Heart left ventricle (tissue), 16 donors: ENCODE data around the gene BCL2L1. TPM values are rescaled to one million over a fixed set of nuclear protein-coding genes. Genes with fewer than 3 reads are reported as not detected.

ENCODE experiments used
- ATAC-seq, 4 donors: fragments of 200-7000 bp; cut with Tn5 transposase; one replicate each; pipeline ENCODE4 v1.9.1; 2020 to 2022; ENCODE audit warnings: moderate library complexity in 4 of 4, mild to moderate bottlenecking in 3 of 4, moderate number of reproducible peaks in 1 of 4
- DNase-seq, 5 donors: peaks; one replicate each; pipeline ENCODE4 v3.0.0-alpha.2; 2020
- H3K27ac ChIP-seq, 12 donors: fragments of 200-600 bp; sonication (generic) in 4 of 12; one replicate each; pipeline versions ENCODE4 v1.5.0 to v1.8.0; 2016 to 2022; ENCODE audit warnings: mild to moderate bottlenecking in 2 of 12
- H3K27me3 ChIP-seq, 9 donors: fragments of 200-600 bp; sonication (generic) in 2 of 9; one replicate each; pipeline versions ENCODE4 v1.5.1 to v1.8.0; 2016 to 2022; ENCODE audit warnings: mild to moderate bottlenecking in 3 of 9
- H3K36me3 ChIP-seq, 9 donors: fragments of 200-600 bp; sonication (generic) in 2 of 9; one replicate each; pipeline versions ENCODE4 v1.5.0 to v1.8.0; 2018 to 2022; ENCODE audit warnings: mild to moderate bottlenecking in 2 of 9
- H3K4me1 ChIP-seq, 12 donors: fragments of 200-600 bp; sonication (generic) in 4 of 12; one replicate each; pipeline versions ENCODE4 v1.5.0 to v1.8.0; 2016 to 2022; ENCODE audit warnings: mild to moderate bottlenecking in 3 of 12
- H3K4me3 ChIP-seq, 12 donors: fragments of 200-600 bp; sonication (generic) in 4 of 12; one replicate each; pipeline versions ENCODE4 v1.5.0 to v1.8.0; 2017 to 2022; ENCODE audit warnings: mild to moderate bottlenecking in 9 of 12, moderate library complexity in 4 of 12
- H3K9me3 ChIP-seq, 12 donors: fragments of 200-600 bp; sonication (generic) in 4 of 12; one replicate each; pipeline versions ENCODE4 v1.5.0 to v1.8.0; 2016 to 2022; ENCODE audit warnings: mild to moderate bottlenecking in 1 of 12
- POLR2A ChIP-seq, 2 donors: fragments of 450-650 bp; IDR thresholded peaks; one replicate each; pipeline ENCODE4 v1.6.1; 2017; ENCODE audit warnings: antibody characterized with exemption in 2 of 2, mild to moderate bottlenecking in 2 of 2, moderate library complexity in 2 of 2
- WGBS, 4 donors: extraction: QIAGEN DNeasy Blood & Tissue Kit in 2 of 4; methylation state at CpG; one replicate each; pipeline versions ENCODE4 v1.1.5 to v1.1.7; 2013 to 2018; 5-methylcytosine and 5-hydroxymethylcytosine counted together
- intact Hi-C, 10 donors: fragments of 100-400 bp; cut with DNase I; formaldehyde crosslinking; loops; one replicate each; pipeline versions ENCODE4 v1.11.1 to v1.14.2; 2022
- polyA plus RNA-seq, 2 donors: library from polyadenylated mRNA; stranded (reverse); fragments of 200-250 nt; gene quantifications; one replicate each; pipeline ENCODE4 v1.2.3, GENCODE V29; 2013
- total RNA-seq, 9 donors: library from RNA; depleted of rRNA in 2 of 9; stranded (reverse); fragments of >200 nt in 2 of 9; fragmentation: NEBNext Ultra II Directional in 3 of 9; extraction: Animal tissue kit (Norgen Biotek cat#: 25700) in 3 of 9; gene quantifications; one replicate each; pipeline versions ENCODE4 v1.1.0 to v1.2.4, GENCODE V29; 2016 to 2023
- TF ChIP-seq, protein P1 (sequence below), 12 donors: fragments of 200-600 bp; sonication (generic) in 4 of 12; IDR thresholded peaks; one replicate each; pipeline versions ENCODE4 v1.5.0 to v1.8.0; 2018 to 2022; ENCODE audit warnings: antibody characterized with exemption in 12 of 12, mild to moderate bottlenecking in 5 of 12
- donor health status: ischemic (EF 13 %, LVEDD 7.1; RV severe dilation, severe dysfunction).
- donor health status: healthy with polysubstance abuse.
- donor health status: DM: no; HTN: yes; CAD: no.
- donor health status: DM: no; HTN: no; CAD: no.
- donor health status: ischemic (EF 25% LVEDD 6.9; RV normal size, moderate dysfunction).
- donor health status: ischemic (EF 25% LVEDD 5.7; RV mildly dilated, moderate dysfunction).
- donor health status: healthy.
- donor health status: DM: yes; HTN: yes; CAD: no.
- donor health status: ischemic (EF 35%, LVEDD 5.7; RV mildly dilated, moderate dysfunction).
- donor health status: nonischemic (EF 11% LVEDD 7.7; RV severe dilation, severe dysfunction).
- donor health status: DM: yes; HTN: yes; CAD: no.
- donor health status: PGD.
- donor health status: ischemic (EF 29% LVEDD 5.4; RV normal size, mild dysfunction).
- donor health status: nonischemic (EF 23%, LVEDD 6.1; RV moderate dilation, normal function).

The BCL2L1 gene
- total and polyA plus RNA-seq, 11 donors, result 32.2 to 217 (median 62.6) TPM

DNA sequence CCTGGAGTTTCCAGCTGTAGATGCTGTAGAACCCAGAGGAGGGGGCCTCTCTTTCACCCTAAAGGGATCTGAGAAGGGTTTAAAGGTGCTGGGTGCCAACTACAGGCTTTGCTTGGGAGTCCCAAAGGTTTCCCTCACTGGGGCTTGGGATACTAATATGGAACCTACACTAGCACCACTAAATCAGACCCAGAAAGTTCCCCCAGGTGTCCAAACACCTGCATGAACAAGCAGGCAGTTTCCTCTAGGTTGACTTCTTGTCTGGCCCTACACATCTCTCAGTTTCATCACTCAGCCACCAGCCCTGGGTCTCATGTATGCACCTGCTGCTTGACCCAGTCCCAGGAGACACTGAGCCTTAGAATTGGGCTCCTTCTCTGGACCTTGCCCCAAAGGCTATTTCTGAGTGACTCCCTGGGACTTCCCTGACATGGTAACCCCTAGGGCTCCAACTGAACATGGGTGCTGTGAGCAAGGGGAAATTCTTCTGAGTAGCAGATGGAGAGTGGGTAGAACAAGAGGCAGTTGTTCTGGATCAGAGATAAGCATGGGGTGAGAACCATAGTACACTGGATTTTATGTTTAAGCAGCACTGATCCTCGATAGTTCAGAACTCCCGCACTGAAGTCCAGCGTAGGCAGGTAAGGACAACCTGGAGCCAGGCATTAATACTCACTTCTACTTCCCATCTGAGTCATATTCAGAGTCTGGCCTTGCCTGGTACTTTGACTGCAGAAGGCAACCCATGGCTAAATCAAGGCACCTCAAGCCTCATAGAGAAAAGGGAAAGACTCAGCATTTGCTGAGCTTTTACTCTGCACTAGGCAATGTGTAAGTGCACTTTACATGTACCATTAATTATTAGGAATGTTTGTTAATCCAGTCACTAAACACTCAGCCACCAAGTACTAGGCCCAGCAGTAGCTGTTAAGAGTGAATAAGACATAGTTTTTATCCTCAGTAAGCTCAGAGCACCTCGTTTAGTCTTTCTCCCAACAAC, 16.8 kb downstream of the BCL2L1 start:
- Histone ChIP-seq H3K4me1 (peaks cover 19 to 97% (median 73%) of the 10 kb centered on the region in 12 donors), H3K9me3 (no peaks in the 10 kb centered on the region), H3K4me3 (no peak overlapping the region), H3K36me3 (peaks cover 0 to 81% (median 26%) of the 10 kb centered on the region in 9 donors), H3K27me3 (no peaks in the 10 kb centered on the region), H3K27ac (peak overlapping the region in 11 of 12 donors; percentile 1 to 79 (median 54))
- 76 to 88% (median 86%) methylated on average over 4 of the region's 4 CpGs for WGBS, 4 donors
- ATAC-seq (no peak), DNase-seq (no peak)
- no peak for TF ChIP-seq POLR2A (IDR thresholded peaks at IDR 0.05)
- TF ChIP-seq, protein P1, sequence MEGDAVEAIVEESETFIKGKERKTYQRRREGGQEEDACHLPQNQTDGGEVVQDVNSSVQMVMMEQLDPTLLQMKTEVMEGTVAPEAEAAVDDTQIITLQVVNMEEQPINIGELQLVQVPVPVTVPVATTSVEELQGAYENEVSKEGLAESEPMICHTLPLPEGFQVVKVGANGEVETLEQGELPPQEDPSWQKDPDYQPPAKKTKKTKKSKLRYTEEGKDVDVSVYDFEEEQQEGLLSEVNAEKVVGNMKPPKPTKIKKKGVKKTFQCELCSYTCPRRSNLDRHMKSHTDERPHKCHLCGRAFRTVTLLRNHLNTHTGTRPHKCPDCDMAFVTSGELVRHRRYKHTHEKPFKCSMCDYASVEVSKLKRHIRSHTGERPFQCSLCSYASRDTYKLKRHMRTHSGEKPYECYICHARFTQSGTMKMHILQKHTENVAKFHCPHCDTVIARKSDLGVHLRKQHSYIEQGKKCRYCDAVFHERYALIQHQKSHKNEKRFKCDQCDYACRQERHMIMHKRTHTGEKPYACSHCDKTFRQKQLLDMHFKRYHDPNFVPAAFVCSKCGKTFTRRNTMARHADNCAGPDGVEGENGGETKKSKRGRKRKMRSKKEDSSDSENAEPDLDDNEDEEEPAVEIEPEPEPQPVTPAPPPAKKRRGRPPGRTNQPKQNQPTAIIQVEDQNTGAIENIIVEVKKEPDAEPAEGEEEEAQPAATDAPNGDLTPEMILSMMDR (IDR thresholded peaks at IDR 0.05), result no peak
- intact Hi-C loops, result no loop called here

DNA sequence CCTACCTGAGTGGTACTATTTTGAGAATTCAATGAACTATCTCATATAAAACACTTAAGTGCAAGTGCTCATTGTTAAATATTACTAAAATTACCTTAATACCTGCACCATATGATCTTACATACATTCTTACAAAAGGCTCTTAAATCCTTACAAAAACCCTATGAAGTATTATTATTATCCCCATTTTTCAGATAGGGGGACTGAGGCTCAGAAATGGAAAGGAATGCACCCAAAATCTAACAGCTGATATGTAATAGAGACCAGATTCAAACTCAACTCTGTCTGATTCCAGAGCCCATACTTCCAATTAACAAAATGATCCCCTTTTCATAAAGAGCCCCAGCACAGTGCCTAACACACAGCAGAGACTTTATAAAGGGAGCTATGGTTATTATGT, 17.5 kb downstream of the BCL2L1 start:
- H3K4me1 ChIP-seq, result peaks cover 14 to 97% (median 72%) of the 10 kb centered on the region in 12 donors
- TF ChIP-seq POLR2A (IDR thresholded peaks at IDR 0.05), result no peak
- TF ChIP-seq, protein P1 (IDR thresholded peaks at IDR 0.05), result no peak
- ATAC-seq (no peak), DNase-seq (no peak)
- H3K4me3 ChIP-seq, result no peak overlapping the region
- H3K36me3 ChIP-seq, result peaks cover 0 to 74% (median 26%) of the 10 kb centered on the region in 9 donors
- H3K9me3 ChIP-seq, result no peaks in the 10 kb centered on the region
- intact Hi-C loops, result no loop called here
- H3K27ac ChIP-seq, result peak overlapping the region; percentile 1 to 79 (median 46)
- no peaks in the 10 kb centered on the region for H3K27me3 ChIP-seq

DNA sequence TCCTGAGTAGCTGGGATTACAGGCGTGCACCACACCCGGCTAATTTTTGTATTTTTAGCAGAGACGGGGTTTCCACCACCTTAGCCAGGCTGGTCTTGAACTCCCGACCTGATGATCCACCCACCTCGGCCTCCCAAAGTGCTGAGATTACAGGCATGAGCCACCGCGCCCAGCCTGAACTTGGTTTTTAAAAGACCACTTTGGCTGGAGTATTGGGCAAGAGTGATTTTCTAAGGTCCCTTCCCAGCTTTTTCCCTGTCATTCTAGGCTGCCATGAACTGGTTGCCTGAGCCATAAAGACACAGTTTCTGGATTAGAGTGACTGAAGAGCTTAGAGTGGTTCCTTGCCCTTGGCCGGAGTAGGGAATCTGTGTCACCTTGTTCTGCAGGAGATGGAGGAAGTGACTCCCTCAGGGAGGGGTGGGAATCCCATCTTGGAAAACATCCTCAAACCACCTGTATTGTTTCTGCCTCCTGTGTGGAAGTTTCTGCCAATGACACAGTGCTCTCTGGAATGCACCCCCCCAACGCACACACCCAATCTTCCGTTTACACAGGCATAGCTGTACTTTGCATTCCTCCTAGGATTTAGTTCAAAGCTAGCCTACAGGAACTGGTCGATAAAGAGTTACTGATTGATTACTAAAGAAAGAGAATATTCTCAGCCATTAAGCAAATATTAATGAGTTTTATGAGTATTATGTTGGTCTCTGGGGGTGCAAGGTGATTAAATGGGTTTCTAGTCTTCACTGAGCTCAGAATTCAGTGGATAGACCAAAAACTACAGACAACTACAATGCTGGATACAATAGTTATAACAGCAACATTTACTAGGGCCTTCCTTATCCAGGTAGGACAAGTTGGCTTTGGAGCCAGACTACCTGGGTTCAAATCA, 18.2 kb downstream of the BCL2L1 start:
- Histone ChIP-seq H3K4me3 (no peak overlapping the region), H3K36me3 (peaks cover 0 to 67% (median 25%) of the 10 kb centered on the region in 9 donors), H3K4me1 (peaks cover 15 to 97% (median 73%) of the 10 kb centered on the region in 12 donors), H3K27ac (peak overlapping the region; percentile 5 to 79 (median 57)), H3K27me3 (no peaks in the 10 kb centered on the region), H3K9me3 (no peaks in the 10 kb centered on the region)
- peak in 2 of 5 donors; percentile 40 to 54 for DNase-seq
- WGBS, 4 donors, result 63 to 72% (median 65%) methylated on average over 11 of the region's 11 CpGs
- peak in 1 of 2 donors; percentile 29 for TF ChIP-seq POLR2A (IDR thresholded peaks at IDR 0.05)
- TF ChIP-seq, protein P1 (IDR thresholded peaks at IDR 0.05), result no peak
- intact Hi-C loops, result no loop called here
- ATAC-seq, result peak; percentile 49 to 75 (median 50)
